Raji (cell line): ENCODE results near the gene NAV2.

Experiments used
- POLR2A ChIP-seq: IDR thresholded peaks from 2 replicates; pipeline ENCODE4 v1.6.1; 2011; ENCODE audit warnings: low read depth, low read length, control low read depth; ENCODE audit not compliant: insufficient read depth

Gene NAV2

DNA sequence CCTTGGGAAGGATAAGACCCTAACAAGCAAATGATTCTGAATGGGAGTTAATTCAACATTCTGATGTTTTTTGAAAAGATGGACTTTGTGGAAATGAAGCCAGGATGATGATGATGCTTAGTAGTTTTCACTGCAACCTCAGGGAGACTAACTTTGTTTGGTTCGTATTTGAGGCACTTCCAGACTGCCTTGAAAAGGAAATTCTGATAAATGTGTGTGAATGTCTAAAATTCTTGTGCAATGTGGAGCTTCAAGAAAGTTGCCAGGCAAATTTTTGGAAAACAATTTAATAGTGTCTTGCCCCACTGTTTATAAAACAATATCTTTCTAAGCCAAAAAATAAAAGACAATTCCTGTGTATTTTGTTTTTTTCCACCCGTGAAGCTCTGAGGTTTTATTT is 11.2 kb upstream of the NAV2 start:
- no peak for TF ChIP-seq POLR2A

DNA sequence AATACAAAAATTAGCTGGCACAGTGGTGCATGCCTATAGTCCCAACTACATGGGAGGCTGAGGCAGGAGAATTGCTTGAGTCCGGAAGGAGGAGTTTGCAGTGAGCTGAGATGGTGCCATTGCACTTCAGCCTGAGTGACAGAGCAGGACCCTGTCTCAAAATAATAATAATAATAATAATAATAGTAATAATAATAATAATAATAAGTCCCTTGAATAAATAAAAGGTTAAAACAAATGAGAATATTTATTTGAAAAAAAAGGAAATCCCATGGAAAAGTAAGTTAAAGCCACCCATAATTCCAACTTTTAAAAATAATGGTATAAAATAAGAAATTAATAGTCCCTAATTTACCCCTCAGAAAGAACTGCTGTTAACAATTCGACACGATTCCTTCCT is 10.0 kb upstream of the NAV2 start:
- TF ChIP-seq POLR2A: no peak

DNA sequence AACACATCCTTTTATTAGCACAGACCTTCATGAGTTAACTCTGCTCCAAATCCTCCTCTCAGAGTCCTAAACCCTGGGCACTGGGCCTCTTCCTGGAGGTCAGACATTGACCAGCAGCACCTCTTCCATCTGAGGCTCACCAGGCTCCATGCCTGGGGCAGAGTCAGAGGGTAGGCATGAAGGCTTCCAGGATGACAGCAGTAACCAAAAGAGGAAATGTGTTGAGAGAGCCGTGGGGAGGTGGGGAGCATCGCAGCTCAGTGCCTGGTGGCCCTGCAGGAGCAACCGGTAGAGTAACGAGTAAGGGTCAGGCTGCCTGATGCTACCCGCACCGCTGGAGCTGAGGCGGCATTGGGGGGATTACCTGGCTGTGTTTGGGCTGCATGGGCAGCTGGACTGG is 9.4 kb upstream of the NAV2 start:
- TF ChIP-seq POLR2A: no peak

DNA sequence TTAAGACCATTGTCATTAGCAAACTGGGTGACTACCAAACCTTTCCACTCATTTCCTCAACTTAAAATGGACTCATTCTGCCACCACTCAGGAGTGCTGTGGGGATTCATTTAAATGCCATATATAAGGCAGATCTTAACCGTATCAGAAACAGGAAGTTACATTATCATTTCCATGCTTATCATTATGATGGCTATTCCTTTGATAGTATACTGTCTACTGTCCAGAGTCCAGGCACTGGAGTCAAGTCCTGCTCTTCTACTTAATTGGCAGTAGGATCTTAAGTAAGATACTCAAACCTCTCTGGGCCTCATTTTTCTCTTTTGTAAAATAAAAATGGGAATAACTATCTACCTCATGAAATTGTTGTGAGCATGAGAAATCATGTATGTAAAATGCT is 8.4 kb upstream of the NAV2 start:
- TF ChIP-seq POLR2A: no peak

DNA sequence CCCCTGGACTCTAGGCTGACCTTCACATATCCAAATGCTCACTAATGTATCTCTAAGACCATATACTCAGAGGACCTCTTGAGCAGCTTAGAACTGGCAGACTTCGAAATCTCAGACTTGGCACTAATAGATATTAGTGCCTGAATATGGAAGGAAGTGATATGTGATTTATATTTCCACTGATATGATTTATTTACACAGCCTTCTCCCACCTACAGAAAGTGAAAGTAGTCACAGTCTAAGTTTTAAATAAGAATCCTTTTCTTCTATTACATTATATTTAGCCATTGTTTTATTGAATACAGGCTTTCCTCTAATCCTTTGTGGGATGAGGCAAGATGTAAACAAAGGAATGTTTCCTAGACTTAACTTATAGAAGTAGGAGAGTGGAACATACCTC is 6.7 kb upstream of the NAV2 start:
- no peak for TF ChIP-seq POLR2A

DNA sequence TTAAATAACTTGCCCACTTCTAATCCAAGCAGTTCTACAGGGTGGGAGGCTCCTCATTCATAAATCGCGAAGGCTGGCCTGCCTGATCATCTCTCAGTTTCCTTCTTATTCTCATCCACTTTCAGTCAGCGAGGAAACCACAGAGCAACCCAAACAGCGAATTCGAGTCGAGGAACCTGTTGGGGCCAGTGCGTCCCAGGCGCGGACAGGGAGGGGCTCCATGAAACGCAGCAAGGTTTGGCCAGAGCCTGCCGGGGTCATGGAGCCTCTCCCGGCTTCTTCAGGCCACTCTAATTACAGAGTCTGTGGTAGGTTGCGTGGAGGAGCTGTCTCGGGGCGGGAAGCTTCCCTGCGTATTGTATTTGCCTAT is 741 bp upstream of the NAV2 start:
- TF ChIP-seq POLR2A: no peak

DNA sequence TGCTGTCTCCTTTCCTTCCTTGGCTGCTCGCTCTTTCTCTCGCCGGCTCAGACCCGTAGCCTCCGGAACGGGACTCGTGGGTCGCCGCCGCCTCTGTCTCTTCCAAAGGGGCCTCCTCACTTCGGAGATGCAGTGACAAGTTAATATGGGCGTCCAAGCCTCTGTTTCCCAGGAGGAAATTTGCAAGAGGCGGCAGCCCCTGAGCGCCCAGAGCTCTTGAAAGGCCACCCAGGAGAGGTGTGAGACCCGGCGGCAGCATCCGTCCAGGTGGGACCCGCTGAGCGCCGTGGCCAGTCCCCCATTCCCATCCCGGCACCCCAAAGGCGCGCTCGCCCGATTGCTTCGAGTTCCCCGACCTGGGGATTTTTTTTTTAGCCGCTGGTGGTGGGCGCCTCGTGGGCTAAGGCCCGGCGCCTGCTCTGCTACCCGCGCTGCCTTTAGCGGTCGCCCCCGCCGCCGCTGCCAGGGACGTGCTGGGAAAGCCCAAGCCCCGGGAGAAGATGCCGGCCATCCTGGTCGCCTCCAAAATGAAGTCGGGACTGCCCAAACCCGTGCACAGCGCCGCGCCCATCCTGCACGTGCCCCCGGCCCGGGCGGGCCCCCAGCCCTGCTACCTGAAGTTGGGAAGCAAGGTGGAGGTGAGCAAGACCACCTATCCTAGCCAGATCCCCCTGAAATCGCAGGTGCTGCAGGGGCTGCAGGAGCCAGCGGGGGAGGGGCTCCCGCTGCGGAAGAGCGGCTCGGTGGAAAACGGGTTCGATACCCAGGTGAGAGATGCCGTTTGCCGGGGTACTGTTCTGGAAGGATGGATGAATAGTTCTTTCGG is 772 bp downstream of the NAV2 start:
- TF ChIP-seq POLR2A: no peak

DNA sequence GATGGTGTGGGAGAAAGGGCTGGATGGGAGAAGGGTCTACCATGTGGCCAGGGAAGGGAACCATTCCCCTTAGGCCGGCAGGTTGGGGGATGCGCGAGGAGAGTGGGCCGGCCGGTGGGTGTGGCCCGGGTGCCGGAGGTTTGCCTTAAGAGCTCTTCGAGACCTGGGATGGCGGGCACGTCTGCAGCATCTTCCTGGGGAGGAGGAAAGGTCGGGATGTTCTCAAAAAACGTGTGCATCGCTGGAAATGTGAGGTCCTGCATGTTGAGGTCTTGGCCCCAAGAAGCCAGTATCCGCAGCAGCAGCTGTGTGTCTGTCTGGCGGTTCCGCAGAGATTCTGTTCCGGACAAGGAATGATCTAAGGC is 1.4 kb downstream of the NAV2 start:
- TF ChIP-seq POLR2A: no peak

DNA sequence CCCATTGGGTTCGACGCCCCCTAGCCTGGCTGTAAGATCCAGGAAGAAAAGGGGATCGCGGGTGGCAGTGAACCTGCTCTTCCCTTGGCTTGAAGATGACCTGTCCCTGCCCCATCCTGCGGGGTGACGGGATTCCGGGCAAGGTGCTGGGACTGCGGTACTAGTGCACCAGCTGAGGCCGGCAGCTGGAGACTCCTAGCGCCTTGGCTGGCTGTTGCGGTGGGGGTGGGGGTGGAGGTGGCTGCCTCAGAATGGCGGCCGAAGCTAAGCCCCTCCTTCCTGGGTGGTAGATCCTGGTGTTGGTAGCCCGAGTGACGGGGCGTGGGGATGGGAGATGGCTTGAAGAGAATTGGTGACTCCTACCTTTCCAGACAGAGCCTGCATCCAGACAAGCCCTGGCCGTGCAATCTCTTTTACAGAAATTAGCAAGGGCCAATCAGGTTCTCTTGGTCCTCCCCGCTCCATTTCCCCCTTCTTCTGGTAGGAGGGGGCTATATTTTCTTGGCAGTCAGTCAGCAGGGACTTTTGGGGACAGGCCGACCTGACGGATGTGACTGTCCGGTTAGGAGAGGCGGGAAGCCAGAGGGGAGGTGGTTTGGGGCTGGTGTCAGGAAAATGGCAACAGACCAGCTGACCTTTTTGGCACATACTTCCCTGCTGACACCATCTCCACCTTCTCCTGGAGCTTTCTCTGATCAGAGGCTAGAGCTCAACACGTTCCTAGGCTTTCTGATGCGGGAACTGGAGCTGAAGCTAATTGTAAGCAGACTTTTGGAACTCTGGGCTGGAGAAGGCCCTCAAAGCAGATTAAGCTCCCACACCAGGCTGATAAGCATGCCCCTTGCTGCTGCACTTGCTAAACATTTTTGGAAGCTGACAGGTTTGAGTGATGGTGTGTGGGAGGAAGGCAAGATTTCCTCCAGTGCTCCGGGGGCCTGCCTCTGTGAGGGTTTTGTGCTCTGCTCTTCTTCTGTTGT is 2.0 kb downstream of the NAV2 start:
- TF ChIP-seq POLR2A: no peak

DNA sequence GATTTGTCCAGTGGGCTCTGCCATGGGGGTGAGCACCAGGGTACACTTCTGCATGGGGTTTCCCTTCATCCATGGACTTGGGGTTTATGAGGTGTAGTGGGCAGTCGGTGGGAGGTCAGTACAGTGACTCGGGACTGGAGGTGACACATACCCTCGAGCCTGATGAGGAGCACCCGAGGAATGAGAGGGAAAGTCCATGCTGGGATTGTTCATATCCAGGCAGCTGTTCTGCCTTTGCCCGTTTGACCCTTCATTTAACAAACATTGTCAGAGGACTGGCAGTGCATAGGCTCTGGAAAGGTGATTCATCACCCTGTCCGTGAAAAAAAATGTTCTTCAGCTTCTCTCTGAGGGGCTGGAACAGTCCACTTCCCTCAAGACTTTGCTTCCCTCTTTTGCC is 2.7 kb downstream of the NAV2 start:
- TF ChIP-seq POLR2A: no peak

DNA sequence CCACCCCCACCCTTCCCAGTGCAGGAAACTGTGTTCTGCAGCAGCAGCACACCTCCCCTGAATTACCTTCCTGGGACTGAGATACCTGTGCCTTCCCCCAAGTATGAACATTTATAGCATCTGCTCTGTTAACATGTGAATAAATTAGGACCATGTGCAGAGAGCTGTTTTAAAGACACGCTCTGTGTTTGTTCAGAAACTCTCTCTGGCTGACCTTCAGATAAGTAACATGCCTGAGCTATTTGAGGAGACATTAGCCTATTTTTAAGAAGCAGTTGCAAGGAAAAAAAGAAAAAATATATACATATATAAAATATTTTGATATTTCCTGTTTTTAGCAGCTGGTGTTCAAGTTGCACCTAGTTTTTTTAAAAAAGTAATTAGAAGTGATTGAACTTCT is 5.4 kb downstream of the NAV2 start:
- TF ChIP-seq POLR2A: no peak

DNA sequence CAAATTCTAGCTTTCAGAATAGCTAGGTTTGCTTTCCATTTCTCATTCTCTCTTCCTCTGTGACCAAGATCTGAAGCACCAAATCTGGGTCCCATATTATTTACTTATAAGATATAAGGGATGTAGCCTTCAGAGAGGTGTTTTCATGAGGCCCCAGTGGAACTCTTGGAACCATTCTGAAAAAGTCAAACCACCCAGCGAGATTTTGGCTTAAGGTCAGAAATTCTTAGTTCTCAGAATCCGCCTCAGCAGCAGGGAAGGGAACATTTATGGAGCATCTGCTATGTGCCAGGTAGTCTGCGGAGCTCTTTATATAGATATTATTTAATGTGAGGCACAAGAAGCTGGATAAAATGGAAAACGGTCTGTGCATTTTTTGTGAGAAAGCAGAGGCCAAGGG is 6.3 kb downstream of the NAV2 start:
- TF ChIP-seq POLR2A: no peak

DNA sequence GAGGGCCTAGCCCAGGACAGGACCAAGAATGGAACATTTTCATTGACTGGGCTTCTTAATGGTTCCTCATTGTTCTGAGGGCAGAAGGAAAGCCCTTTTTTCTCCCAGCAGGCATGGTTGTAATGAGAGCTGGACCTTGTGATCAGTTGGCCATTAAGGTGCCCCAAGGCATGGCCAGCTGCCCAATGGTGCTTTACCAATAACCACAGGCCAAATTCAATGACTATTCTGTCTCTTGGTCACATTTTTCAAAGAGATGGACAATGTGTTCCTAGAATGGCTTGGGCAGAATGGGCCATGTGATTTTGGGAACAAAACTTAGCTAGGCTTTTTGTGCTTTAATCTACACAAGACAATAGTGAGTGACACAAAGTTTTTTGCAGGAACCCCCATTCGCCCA is 7.3 kb downstream of the NAV2 start:
- TF ChIP-seq POLR2A: no peak

DNA sequence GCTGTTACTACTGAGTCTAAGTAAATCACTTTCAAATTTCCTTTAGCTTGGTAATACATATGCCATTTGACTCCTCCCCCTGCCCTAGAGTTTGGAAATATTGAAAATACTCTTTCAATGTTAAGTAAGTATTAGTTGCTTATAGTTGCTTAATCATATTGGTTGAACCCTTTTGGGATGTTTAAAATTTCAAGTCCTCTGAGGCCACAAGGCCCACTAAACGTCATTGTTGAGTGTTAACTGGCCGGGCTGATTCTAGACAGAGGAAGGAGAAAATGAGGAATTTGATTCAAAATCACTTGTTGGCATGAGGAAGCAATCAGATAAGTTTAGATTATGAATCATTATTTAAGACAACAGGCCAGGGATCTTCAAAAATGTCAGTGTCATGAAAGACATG is 8.5 kb downstream of the NAV2 start:
- TF ChIP-seq POLR2A: no peak

DNA sequence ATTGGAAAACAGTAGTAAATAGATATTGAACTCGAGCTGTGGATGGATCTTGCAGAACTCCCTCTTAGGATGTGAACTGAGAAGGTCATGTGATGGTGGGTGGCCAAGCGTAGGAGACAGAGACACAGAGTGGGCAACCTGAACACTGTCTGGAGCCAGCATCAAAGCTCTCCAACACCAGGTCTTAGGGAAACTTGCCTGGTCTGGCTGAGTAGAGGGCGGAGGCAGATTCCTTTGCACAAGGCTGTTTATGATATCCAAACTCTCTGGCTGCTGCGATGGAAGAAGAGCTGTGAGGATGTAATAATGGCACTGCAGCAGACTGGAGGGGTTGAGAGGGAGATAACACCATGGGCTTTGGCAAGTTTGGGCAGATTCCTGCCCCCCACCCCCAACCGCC is 10.1 kb downstream of the NAV2 start:
- no peak for TF ChIP-seq POLR2A

DNA sequence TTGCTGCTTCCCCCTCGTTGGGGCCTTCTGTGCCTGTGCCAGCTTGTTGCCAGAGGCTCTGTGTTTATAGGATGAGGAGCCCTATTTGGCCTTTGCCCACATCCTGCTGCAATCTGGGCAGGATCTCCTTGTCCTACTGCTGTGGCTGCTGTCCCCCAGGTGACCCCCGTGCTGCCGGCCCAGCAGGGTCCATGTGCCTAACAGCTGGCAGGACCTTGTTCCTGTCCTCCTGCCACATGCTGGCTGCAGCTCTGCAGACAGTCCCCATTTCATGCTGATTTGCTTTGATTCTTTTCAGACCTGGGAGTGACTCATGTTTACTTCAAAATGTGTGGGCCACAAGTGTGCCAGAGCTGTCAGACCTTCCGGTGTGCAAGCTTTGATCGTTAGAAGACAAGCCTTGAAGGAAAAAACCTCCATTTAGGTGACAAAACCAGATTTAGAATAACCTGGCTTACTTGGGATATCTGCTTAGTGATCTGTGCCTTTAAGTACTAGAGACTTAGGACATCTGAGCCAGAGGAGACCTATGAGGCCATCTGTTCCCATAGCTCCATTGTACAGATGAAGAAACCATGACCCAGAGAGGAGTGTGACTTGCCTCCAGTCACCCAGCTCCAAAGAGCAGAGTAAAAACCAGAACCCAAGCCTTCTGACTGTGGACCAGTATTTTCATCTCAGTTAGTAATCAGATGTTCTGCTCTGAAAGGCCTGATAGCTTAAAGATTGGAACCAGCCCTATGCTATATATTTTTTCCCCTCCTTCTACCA is 11.1 kb downstream of the NAV2 start:
- no peak for TF ChIP-seq POLR2A

DNA sequence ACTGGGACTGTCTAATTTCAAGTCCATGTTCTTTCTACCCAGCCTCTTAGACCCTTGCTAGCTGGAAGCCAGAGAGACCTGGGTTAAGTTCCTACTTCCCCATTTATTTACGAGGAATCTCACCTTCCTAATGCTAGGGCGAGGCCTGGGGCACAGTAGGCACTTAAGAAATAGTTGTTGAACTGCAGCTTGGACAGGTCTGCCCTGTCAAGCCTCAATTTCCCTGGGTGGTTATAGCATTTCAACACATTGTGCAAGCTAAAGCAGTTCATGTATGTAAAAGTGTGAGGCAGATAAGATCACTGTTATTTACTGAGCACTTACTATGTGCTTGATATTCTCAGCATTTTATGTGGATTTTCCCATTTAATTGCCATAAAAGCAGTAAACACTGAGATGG is 12.1 kb downstream of the NAV2 start:
- TF ChIP-seq POLR2A: no peak
